LNCAP (cell line): ENCODE data around the gene PIR.

ENCODE experiments used
- CTCF ChIP-seq: fragments of 450-650 bp; IDR thresholded peaks from 2 replicates; pipeline ENCODE4 v1.5.1; 2017; ENCODE audit warnings: mild to moderate bottlenecking

The PIR gene

GRCh38 chrX:15373976-15374375, 119.2 kb downstream of the PIR start:
- TF ChIP-seq CTCF, result no peak

GRCh38 chrX:15366506-15367352, 126.4 kb downstream of the PIR start:
- no peak for TF ChIP-seq CTCF

GRCh38 chrX:15359701-15360100, 133.4 kb downstream of the PIR start:
- no peak for TF ChIP-seq CTCF

- no peak for TF ChIP-seq CTCF
Observed at GRCh38 chrX:15358533-15358932, 134.6 kb downstream of the PIR start.

GRCh38 chrX:15356444-15356843, 136.7 kb downstream of the PIR start:
- TF ChIP-seq CTCF, result no peak

- no peak for TF ChIP-seq CTCF
Observed at GRCh38 chrX:15350329-15350996, 142.7 kb downstream of the PIR start.

GRCh38 chrX:15349046-15349445, 144.1 kb downstream of the PIR start:
- peak; percentile 48 for TF ChIP-seq CTCF
